Cardiac fibroblast (primary cell): ENCODE data around the gene IMMP2L.

Experiments used
- DNase-seq, 2 donors: peaks; one replicate each; pipeline versions ENCODE4 v3.0.0 to v3.0.0-alpha.2; 2010; ENCODE audit warnings: low read depth in 2 of 2
- H3K4me3 ChIP-seq, 2 donors: replicated peaks in 1 of 2; 1 replicate in 1 of 2; 2 replicates in 1 of 2; pipeline ENCODE4 v1.5.1; 2011; ENCODE audit warnings: low read depth in 2 of 2, low read length in 2 of 2, mild to moderate bottlenecking in 2 of 2, moderate library complexity in 1 of 2
- TF ChIP-seq, protein P1 (sequence below): IDR thresholded peaks from one replicate; pipeline ENCODE4 v1.5.1; 2011; ENCODE audit warnings: low read depth, mild to moderate bottlenecking, low read length, inconsistent platforms

Gene IMMP2L

GRCh38 chr7:110898516-110898915 lies 663.8 kb downstream of the IMMP2L start:
- H3K4me3 ChIP-seq, result no peak overlapping the region
- DNase-seq, result no peak
- TF ChIP-seq, protein P1, sequence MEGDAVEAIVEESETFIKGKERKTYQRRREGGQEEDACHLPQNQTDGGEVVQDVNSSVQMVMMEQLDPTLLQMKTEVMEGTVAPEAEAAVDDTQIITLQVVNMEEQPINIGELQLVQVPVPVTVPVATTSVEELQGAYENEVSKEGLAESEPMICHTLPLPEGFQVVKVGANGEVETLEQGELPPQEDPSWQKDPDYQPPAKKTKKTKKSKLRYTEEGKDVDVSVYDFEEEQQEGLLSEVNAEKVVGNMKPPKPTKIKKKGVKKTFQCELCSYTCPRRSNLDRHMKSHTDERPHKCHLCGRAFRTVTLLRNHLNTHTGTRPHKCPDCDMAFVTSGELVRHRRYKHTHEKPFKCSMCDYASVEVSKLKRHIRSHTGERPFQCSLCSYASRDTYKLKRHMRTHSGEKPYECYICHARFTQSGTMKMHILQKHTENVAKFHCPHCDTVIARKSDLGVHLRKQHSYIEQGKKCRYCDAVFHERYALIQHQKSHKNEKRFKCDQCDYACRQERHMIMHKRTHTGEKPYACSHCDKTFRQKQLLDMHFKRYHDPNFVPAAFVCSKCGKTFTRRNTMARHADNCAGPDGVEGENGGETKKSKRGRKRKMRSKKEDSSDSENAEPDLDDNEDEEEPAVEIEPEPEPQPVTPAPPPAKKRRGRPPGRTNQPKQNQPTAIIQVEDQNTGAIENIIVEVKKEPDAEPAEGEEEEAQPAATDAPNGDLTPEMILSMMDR, result no peak

DNA sequence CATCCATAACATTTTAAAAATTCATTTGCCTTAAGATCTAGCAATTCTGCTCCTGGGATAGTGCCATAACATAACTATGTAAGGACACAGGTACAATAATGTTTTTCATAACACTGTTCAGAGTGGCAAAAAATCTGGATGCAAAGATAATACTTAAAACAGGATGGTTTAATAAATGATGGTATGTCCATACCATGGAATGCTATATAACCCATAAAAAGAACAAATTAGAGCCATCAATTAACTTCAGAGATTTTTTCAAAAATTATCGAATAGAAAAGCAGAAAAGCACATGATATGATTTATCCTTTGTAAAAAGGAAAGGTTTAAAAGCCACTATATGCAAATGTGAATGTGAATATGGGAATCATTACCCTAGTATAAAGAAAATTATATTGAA lies 664.8 kb downstream of the IMMP2L start:
- TF ChIP-seq, protein P1, result no peak
- no peak overlapping the region for H3K4me3 ChIP-seq
- no peak for DNase-seq

- no peak for DNase-seq
- no peak overlapping the region for H3K4me3 ChIP-seq
- TF ChIP-seq, protein P1, result no peak
Measured at GRCh38 chr7:110894111-110894510, 668.2 kb downstream of the IMMP2L start.

- TF ChIP-seq, protein P1, result no peak
- no peak overlapping the region for H3K4me3 ChIP-seq
- no peak for DNase-seq
Measured at GRCh38 chr7:110891197-110891596, 671.1 kb downstream of the IMMP2L start.

DNA sequence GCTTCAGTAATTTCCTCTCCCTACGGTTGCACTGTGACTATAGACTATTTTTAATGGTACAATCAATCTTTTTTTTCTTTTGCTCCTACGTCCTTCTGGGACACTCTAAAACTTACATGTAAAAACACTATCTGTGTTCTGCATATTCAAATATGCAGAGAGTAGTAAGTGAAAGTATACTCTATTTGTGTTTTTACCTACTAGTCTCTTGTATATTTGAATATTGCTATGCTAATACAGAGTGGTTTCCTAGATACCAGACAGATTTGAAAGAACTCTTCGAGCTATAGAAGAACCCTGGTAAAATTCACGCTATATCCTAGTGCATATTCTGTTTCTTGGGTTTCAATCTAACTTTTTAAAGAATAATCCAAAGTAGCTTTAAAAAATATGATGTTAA lies 672.2 kb downstream of the IMMP2L start:
- TF ChIP-seq, protein P1, result no peak
- DNase-seq, result no peak
- H3K4me3 ChIP-seq, result no peak overlapping the region

DNA sequence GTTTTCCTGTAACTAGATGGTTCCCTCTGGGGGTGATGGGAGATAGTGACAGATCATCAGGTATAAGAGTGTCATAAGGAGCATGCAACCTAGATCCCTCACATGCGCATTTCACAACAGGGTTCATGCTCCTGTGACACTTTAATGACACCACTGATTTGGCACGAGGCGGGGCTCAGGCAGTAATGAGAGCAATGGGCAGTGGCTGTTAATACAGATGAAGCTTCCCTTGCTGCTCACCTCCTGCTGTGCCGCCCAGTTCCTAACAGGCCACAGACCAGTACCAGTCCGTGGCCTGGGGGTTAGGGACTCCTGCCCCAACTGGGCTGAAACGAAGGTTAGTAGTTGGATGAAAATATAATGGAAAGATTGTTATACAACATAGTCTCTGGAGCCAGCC lies 673.0 kb downstream of the IMMP2L start:
- no peak for DNase-seq
- no peak overlapping the region for H3K4me3 ChIP-seq
- TF ChIP-seq, protein P1, result no peak

DNA sequence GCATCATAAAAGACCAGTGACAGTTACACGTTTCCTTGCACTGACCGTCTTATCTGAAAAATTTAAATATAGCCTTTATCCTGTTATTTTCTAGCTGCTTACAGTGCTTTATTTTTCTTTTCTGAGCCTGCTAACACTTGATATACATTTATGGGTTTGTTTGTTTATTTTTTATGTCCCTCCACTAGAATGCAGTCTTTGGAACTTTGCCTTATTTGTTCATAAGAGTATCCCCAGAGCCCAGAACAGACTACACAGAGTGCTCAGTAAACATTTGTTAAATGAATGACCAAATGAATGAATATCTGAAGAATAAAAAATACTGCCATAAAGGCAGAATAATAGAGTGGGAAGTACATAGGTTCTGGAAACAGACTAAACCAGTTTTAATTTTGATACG lies 673.7 kb downstream of the IMMP2L start:
- no peak for DNase-seq
- TF ChIP-seq, protein P1, result no peak
- H3K4me3 ChIP-seq, result no peak overlapping the region
